Parathyroid adenoma (tissue), 2 donors: ENCODE results near the gene SH3GL1.
A peak's percentile ranks its signal among the peaks of the same experiment; 100 is the strongest.

Experiments used
- H2AFZ ChIP-seq: fragments of 300-600 bp; sonication (generic); one replicate; pipeline ENCODE4 v1.7.0; 2017; ENCODE audit warnings: antibody characterized with exemption, mild to moderate bottlenecking
- H3K27ac ChIP-seq: fragments of 300-600 bp; sonication (generic); one replicate; pipeline ENCODE4 v1.7.0; 2017
- H3K27me3 ChIP-seq: fragments of 300-600 bp; sonication (generic); one replicate; pipeline ENCODE4 v1.7.0; 2017; ENCODE audit warnings: low read length; ENCODE audit not compliant: control insufficient read depth, insufficient read depth
- H3K36me3 ChIP-seq: fragments of 300-600 bp; sonication (generic); one replicate; pipeline ENCODE4 v1.7.0; 2017; ENCODE audit warnings: low read length; ENCODE audit not compliant: control insufficient read depth, insufficient read depth
- H3K4me1 ChIP-seq: fragments of 300-600 bp; sonication (generic); one replicate; pipeline ENCODE4 v1.7.0; 2017; ENCODE audit warnings: control low read depth
- H3K4me2 ChIP-seq: fragments of 300-600 bp; sonication (generic); one replicate; pipeline ENCODE4 v1.7.0; 2017; ENCODE audit warnings: low read length
- H3K4me3 ChIP-seq: fragments of 300-600 bp; sonication (generic); one replicate; pipeline ENCODE4 v1.7.0; 2017; ENCODE audit warnings: low read depth, low read length
- H3K79me2 ChIP-seq: fragments of 300-600 bp; sonication (generic); one replicate; pipeline ENCODE4 v1.7.0; 2017; ENCODE audit warnings: control low read depth
- H3K9ac ChIP-seq: fragments of 300-600 bp; sonication (generic); one replicate; pipeline ENCODE4 v1.7.0; 2017; ENCODE audit warnings: mild to moderate bottlenecking
- H3K9me3 ChIP-seq: fragments of 300-600 bp; sonication (generic); one replicate; pipeline ENCODE4 v1.7.0; 2017; ENCODE audit warnings: low read length; ENCODE audit not compliant: control insufficient read depth
- CTCF ChIP-seq: fragments of 300-600 bp; sonication (generic); IDR thresholded peaks from one replicate; pipeline ENCODE4 v1.7.0; 2017; ENCODE audit warnings: antibody characterized with exemption, mild to moderate bottlenecking
- donor health status: primary hyperparathyroidism.

Gene SH3GL1

DNA sequence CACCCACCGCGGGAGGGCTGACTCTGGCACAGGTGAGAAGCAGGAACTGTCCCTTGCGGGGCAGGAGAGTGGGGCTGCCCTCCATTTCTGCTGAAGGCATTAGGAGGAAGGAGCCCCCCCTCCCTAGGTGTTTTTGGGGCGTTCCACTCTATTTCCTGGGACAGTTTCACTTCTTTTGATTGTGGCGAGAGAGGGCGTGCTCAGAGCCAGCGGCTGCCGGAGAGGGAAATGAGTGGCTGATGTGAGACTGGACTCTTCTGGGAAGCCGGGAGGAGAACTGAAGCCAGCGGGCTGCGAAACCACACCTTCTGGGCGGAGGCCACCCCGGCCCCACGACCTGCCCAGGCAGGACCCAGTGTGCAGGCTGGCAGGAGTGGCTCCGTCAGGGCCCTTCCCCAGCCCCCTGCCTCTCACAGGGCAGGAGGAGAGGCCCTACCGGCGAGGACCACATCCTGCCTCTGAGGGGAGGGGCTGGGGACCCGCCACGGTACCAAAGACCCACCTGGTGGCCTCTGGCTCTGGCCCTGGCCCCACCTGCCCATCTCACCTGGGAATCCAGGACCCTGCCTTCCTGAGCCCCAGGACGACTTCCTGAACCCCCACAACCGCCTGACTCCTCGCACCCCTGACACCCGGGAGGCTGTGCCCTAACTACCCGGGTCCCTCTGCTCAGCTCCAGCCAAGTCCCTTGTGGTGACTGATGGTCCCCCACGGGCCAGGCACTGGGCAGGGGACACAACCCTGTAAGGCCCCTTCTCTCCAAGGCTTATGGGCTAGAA is 31.0 kb downstream of the SH3GL1 start:
- peaks cover 48% of the 10 kb centered on the region for H3K79me2 ChIP-seq
- H3K27ac ChIP-seq: peak overlapping the region; percentile 99
- no peaks in the 10 kb centered on the region for H3K36me3 ChIP-seq
- TF ChIP-seq CTCF: peak; percentile 2
- H3K9me3 ChIP-seq: no peaks in the 10 kb centered on the region
- peaks cover 63% of the 10 kb centered on the region for H3K4me1 ChIP-seq
- peak overlapping the region; percentile 70 for H3K4me2 ChIP-seq
- H3K4me3 ChIP-seq: peak overlapping the region; percentile 41
- no peak overlapping the region for H2AFZ ChIP-seq
- H3K9ac ChIP-seq: no peak overlapping the region
- no peaks in the 10 kb centered on the region for H3K27me3 ChIP-seq

- Histone ChIP-seq H3K9ac (no peak overlapping the region), H3K4me2 (no peak overlapping the region), H3K4me1 (peaks cover 52% of the 10 kb centered on the region), H3K9me3 (no peaks in the 10 kb centered on the region), H3K79me2 (peaks cover 48% of the 10 kb centered on the region), H3K27me3 (no peaks in the 10 kb centered on the region), H3K27ac (peak overlapping the region; percentile 99), H2AFZ (no peak overlapping the region), H3K36me3 (no peaks in the 10 kb centered on the region), H3K4me3 (no peak overlapping the region)
- TF ChIP-seq CTCF: no peak
Observed at GRCh38 chr19:4368128-4368820, 32.1 kb downstream of the SH3GL1 start.

GRCh38 chr19:4367781-4368127 is 32.6 kb downstream of the SH3GL1 start:
- Histone ChIP-seq H3K9me3 (no peaks in the 10 kb centered on the region), H3K79me2 (peaks cover 47% of the 10 kb centered on the region), H3K27ac (peak overlapping the region; percentile 99), H3K4me1 (peaks cover 47% of the 10 kb centered on the region), H2AFZ (no peak overlapping the region), H3K36me3 (no peaks in the 10 kb centered on the region), H3K4me2 (no peak overlapping the region), H3K9ac (no peak overlapping the region), H3K4me3 (no peak overlapping the region), H3K27me3 (no peaks in the 10 kb centered on the region)
- TF ChIP-seq CTCF: no peak

- Histone ChIP-seq H2AFZ (no peak overlapping the region), H3K4me1 (peaks cover 43% of the 10 kb centered on the region), H3K4me2 (no peak overlapping the region), H3K79me2 (peaks cover 44% of the 10 kb centered on the region), H3K9ac (no peak overlapping the region), H3K9me3 (no peaks in the 10 kb centered on the region), H3K4me3 (no peak overlapping the region), H3K36me3 (no peaks in the 10 kb centered on the region), H3K27ac (no peak overlapping the region), H3K27me3 (no peaks in the 10 kb centered on the region)
- no peak for TF ChIP-seq CTCF
Observed at GRCh38 chr19:4367336-4367723, 33.0 kb downstream of the SH3GL1 start.
